Measurements from ENCODE around the gene CCDC102A. TPM values are rescaled to one million over a fixed set of nuclear protein-coding genes. Genes with fewer than 3 reads are reported as not detected.

The CCDC102A gene
- total RNA-seq, 4 donors from 2014 or later, result 8.7 to 23.6 (median 22.0) TPM

GRCh38 chr16:57498031-57498430 is 38.3 kb downstream of the CCDC102A start:
- Histone ChIP-seq H3K36me3 (no peaks in the 10 kb centered on the region), H3K4me1 (no peaks in the 10 kb centered on the region), H3K27ac (no peak overlapping the region), H3K9me3 (no peaks in the 10 kb centered on the region), H3K4me3 (no peak overlapping the region), H3K27me3 (no peaks in the 10 kb centered on the region)
- no peak for TF ChIP-seq POLR2A (IDR thresholded peaks at IDR 0.05)
- TF ChIP-seq CTCF (IDR thresholded peaks at IDR 0.05), result no peak
- DNase-seq, result no peak
- intact Hi-C loops (cut with DNase I; ENCODE audit: low total_unique reads), result no loop called here

GRCh38 chr16:57497121-57497520 is 39.2 kb downstream of the CCDC102A start:
- Histone ChIP-seq H3K27ac (no peak overlapping the region), H3K4me1 (no peaks in the 10 kb centered on the region), H3K9me3 (no peaks in the 10 kb centered on the region), H3K36me3 (no peaks in the 10 kb centered on the region), H3K27me3 (no peaks in the 10 kb centered on the region), H3K4me3 (no peak overlapping the region)
- no peak for DNase-seq
- intact Hi-C loops (cut with DNase I; ENCODE audit: low total_unique reads), result no loop called here
- TF ChIP-seq CTCF (IDR thresholded peaks at IDR 0.05) (no peak), POLR2A (IDR thresholded peaks at IDR 0.05) (no peak)

GRCh38 chr16:57493767-57494166 is 42.6 kb downstream of the CCDC102A start:
- H3K36me3 ChIP-seq, result no peaks in the 10 kb centered on the region
- no peaks in the 10 kb centered on the region for H3K4me1 ChIP-seq
- no peak for DNase-seq
- TF ChIP-seq CTCF (IDR thresholded peaks at IDR 0.05) (no peak), POLR2A (IDR thresholded peaks at IDR 0.05) (no peak)
- intact Hi-C loops (cut with DNase I; ENCODE audit: low total_unique reads), result no loop called here
- no peak overlapping the region for H3K27ac ChIP-seq
- no peaks in the 10 kb centered on the region for H3K9me3 ChIP-seq
- H3K4me3 ChIP-seq, result no peak overlapping the region
- H3K27me3 ChIP-seq, result no peaks in the 10 kb centered on the region

- H3K36me3 ChIP-seq, result no peaks in the 10 kb centered on the region
- intact Hi-C loops (cut with DNase I; ENCODE audit: low total_unique reads), result no loop called here
- no peak overlapping the region for H3K27ac ChIP-seq
- H3K9me3 ChIP-seq, result no peaks in the 10 kb centered on the region
- TF ChIP-seq CTCF (IDR thresholded peaks at IDR 0.05) (no peak), POLR2A (IDR thresholded peaks at IDR 0.05) (no peak)
- no peak overlapping the region for H3K4me3 ChIP-seq
- DNase-seq, result no peak
- H3K4me1 ChIP-seq, result peaks cover 0 to 14% of the 10 kb centered on the region in 2 donors
- H3K27me3 ChIP-seq, result no peaks in the 10 kb centered on the region
Measured at GRCh38 chr16:57489229-57489628, 47.1 kb downstream of the CCDC102A start.

GRCh38 chr16:57486858-57487834 is 49.2 kb downstream of the CCDC102A start:
- peaks cover 0 to 14% of the 10 kb centered on the region in 2 donors for H3K4me1 ChIP-seq
- no peaks in the 10 kb centered on the region for H3K27me3 ChIP-seq
- no peaks in the 10 kb centered on the region for H3K36me3 ChIP-seq
- no peak for DNase-seq
- no peak for TF ChIP-seq CTCF (IDR thresholded peaks at IDR 0.05)
- no peak for TF ChIP-seq POLR2A (IDR thresholded peaks at IDR 0.05)
- intact Hi-C loops (cut with DNase I; ENCODE audit: low total_unique reads), result no loop called here
- H3K27ac ChIP-seq, result peak overlapping the region; percentile 73 to 87
- H3K4me3 ChIP-seq, result peak overlapping the region; percentile 70 to 90
- H3K9me3 ChIP-seq, result no peaks in the 10 kb centered on the region

All from uterus (tissue), 4 donors.